Ishikawa (cell line): ENCODE results near the gene BCKDHA.

Experiments used
- CEBPB ChIP-seq: IDR thresholded peaks from 2 replicates; pipeline ENCODE4 v1.6.1; 2012
- EGR1 ChIP-seq: IDR thresholded peaks from 2 replicates; pipeline ENCODE4 v1.6.1; 2012
- RAD21 ChIP-seq: IDR thresholded peaks from 2 replicates; pipeline ENCODE4 v1.6.1; 2012; ENCODE audit warnings: low read depth
- TAF1 ChIP-seq: IDR thresholded peaks from 2 replicates; pipeline ENCODE4 v1.6.1; 2012; ENCODE audit warnings: low read depth, mild to moderate bottlenecking

DNA sequence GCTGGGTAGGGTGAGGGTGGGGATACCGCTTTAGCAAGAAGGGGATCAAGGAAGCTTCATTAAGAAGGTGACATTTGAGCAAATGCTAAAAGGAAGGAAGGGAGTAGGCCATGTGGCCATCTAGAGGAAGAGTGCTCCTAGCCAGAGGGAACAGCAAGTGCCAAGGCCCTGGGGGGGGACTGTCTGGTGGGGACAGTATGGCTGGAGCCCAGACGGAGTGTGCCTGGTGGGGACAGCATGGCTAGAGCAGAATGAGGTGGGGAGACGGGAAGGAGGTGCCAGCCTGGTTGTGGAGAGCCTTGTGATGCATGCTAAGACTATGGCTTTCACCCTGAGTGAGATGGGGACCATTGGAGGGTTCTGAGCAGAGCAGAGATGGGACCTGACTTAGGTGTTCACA, 41.8 kb upstream of the BCKDHA start:
- TF ChIP-seq CEBPB (no peak), RAD21 (no peak), TAF1 (no peak), EGR1 (no peak)
